ENCODE data around the gene MDM2. TPM values are rescaled to one million over a fixed set of nuclear protein-coding genes. Genes with fewer than 3 reads are reported as not detected.
A peak's percentile ranks its signal among the peaks of the same experiment; 100 is the strongest.

Gene MDM2
- total RNA-seq, 2 experiments from 2014 or later = 148 to 153 TPM

GRCh38 chr12:68821357-68822188, 13.6 kb downstream of the MDM2 start:
- Mint-ChIP-seq H3K27ac (peak overlapping the region; percentile 39), H3K4me1 (ENCODE audit: low read depth) (peaks cover 21% of the 10 kb centered on the region), H3K27me3 (no peaks in the 10 kb centered on the region), H3K9me3 (no peaks in the 10 kb centered on the region), H3K4me3 (no peak overlapping the region), H3K36me3 (ENCODE audit: low read depth) (peaks cover 51% of the 10 kb centered on the region)
- CTCF ChIA-PET = interaction anchor here (1.4 to 1.5 kb wide), 2 partner anchors 9 to 14 kb away, joined by 3 to 5 read pairs; partner anchors contain the start of gene MDM2
- POLR2A ChIA-PET = interaction anchor here (0.8 to 1.4 kb wide), 5 partner anchors 8 to 14 kb away, joined by 3 to 6 read pairs (median 3); partner anchors contain the start of gene MDM2
- intact Hi-C loops (cut with micrococcal nuclease) = no loop called here
- DNase-seq = no peak
- peak; percentile 34 for ATAC-seq
- TF ChIP-seq CTCF (IDR thresholded peaks at IDR 0.05) = no peak

- Mint-ChIP-seq H3K36me3 (ENCODE audit: low read depth) (peaks cover 54% of the 10 kb centered on the region), H3K4me3 (no peak overlapping the region), H3K27ac (peak overlapping the region; percentile 18), H3K4me1 (ENCODE audit: low read depth) (peaks cover 26% of the 10 kb centered on the region), H3K27me3 (no peaks in the 10 kb centered on the region), H3K9me3 (no peaks in the 10 kb centered on the region)
- CTCF ChIA-PET = no interaction called here
- ATAC-seq (no peak), DNase-seq (no peak)
- POLR2A ChIA-PET = interaction anchor here (1.4 kb wide), 1 partner anchor 16 kb away, joined by 4 read pairs; no protein-coding TSS in a partner anchor
- no peak for TF ChIP-seq CTCF (IDR thresholded peaks at IDR 0.05)
- intact Hi-C loops (cut with micrococcal nuclease) = no loop called here
Observed at GRCh38 chr12:68823696-68824095, 15.7 kb downstream of the MDM2 start.

- H3K9me3 Mint-ChIP-seq = no peaks in the 10 kb centered on the region
- peaks cover 52% of the 10 kb centered on the region for H3K36me3 Mint-ChIP-seq (ENCODE audit: low read depth)
- peaks cover 26% of the 10 kb centered on the region for H3K4me1 Mint-ChIP-seq (ENCODE audit: low read depth)
- no peaks in the 10 kb centered on the region for H3K27me3 Mint-ChIP-seq
- CTCF ChIA-PET = no interaction called here
- peak overlapping the region; percentile 42 for H3K27ac Mint-ChIP-seq
- H3K4me3 Mint-ChIP-seq = no peak overlapping the region
- no peak for TF ChIP-seq CTCF (IDR thresholded peaks at IDR 0.05)
- ATAC-seq (no peak), DNase-seq (no peak)
- POLR2A ChIA-PET = interaction anchor here (1.4 kb wide), 1 partner anchor 17 kb away, joined by 4 read pairs; no protein-coding TSS in a partner anchor
- intact Hi-C loops (cut with micrococcal nuclease) = no loop called here
Observed at GRCh38 chr12:68824131-68824530, 16.2 kb downstream of the MDM2 start.

GRCh38 chr12:68824597-68825250, 16.7 kb downstream of the MDM2 start:
- TF ChIP-seq CTCF (IDR thresholded peaks at IDR 0.05) = no peak
- Mint-ChIP-seq H3K4me3 (no peak overlapping the region), H3K36me3 (ENCODE audit: low read depth) (peaks cover 53% of the 10 kb centered on the region), H3K4me1 (ENCODE audit: low read depth) (peaks cover 26% of the 10 kb centered on the region), H3K9me3 (no peaks in the 10 kb centered on the region), H3K27ac (peak overlapping the region; percentile 42), H3K27me3 (no peaks in the 10 kb centered on the region)
- DNase-seq (no peak), ATAC-seq (no peak)
- POLR2A ChIA-PET = interaction anchor here (1.1 to 1.4 kb wide), 2 partner anchors 8 to 17 kb away, joined by 3 to 4 read pairs; no protein-coding TSS in a partner anchor
- CTCF ChIA-PET = no interaction called here
- intact Hi-C loops (cut with micrococcal nuclease) = no loop called here
